ENCODE measurements around the gene EPB42.

GRCh38 chr15:43193710-43194109 is 27.1 kb downstream of the EPB42 start:
- TF ChIP-seq CTCF (IDR thresholded peaks at IDR 0.05) = no peak
- TF ChIP-seq POLR2A (IDR thresholded peaks at IDR 0.05) = no peak

All from thyroid gland (tissue), 4 donors.